ENCODE data around the gene CHMP3.

GRCh38 chr2:86557836-86558235, 5.4 kb downstream of the CHMP3 start:
- TF ChIP-seq POLR2A (IDR thresholded peaks at IDR 0.05) = no peak
- no peak for TF ChIP-seq CTCF (IDR thresholded peaks at IDR 0.05)
